Osteoblast (primary cell): ENCODE data around the gene SH2D4B. TPM values are rescaled to one million over a fixed set of nuclear protein-coding genes. Genes with fewer than 3 reads are reported as not detected.

Experiments used
- DNase-seq: peaks from one replicate; pipeline ENCODE4 v3.0.0; 2011; ENCODE audit warnings: low spot score, mixed read lengths; ENCODE audit not compliant: insufficient read length; ENCODE audit errors: missing footprints
- H2AFZ ChIP-seq: 2 replicates; pipeline ENCODE4 v1.6.0; 2011; ENCODE audit warnings: mild to moderate bottlenecking, low read length
- H3K27ac ChIP-seq: 2 replicates; pipeline ENCODE4 v1.5.1; 2011; ENCODE audit warnings: mild to moderate bottlenecking, low read depth, low read length, moderate library complexity
- H3K27me3 ChIP-seq: 2 replicates; pipeline ENCODE4 v1.6.0; 2012; ENCODE audit warnings: mild to moderate bottlenecking, control low read depth, inconsistent platforms, low read length, moderate library complexity; ENCODE audit not compliant: insufficient read depth
- H3K36me3 ChIP-seq: 2 replicates; pipeline ENCODE4 v1.5.1; 2011; ENCODE audit warnings: mild to moderate bottlenecking, low read length, control low read depth, moderate library complexity; ENCODE audit not compliant: insufficient read depth
- H3K4me1 ChIP-seq: 2 replicates; pipeline ENCODE4 v1.5.1; 2011; ENCODE audit warnings: mild to moderate bottlenecking, low read length, control low read depth, moderate library complexity; ENCODE audit not compliant: insufficient read depth
- H3K4me2 ChIP-seq: 2 replicates; pipeline ENCODE4 v1.6.0; 2011; ENCODE audit warnings: mild to moderate bottlenecking, low read length; ENCODE audit not compliant: insufficient read depth
- H3K4me3 ChIP-seq: fragments of 200-600 bp; sonication (generic); 3 replicates; pipeline ENCODE4 v1.5.1; 2012; ENCODE audit warnings: mild to moderate bottlenecking, low read length, inconsistent platforms; ENCODE audit not compliant: insufficient read depth
- H3K79me2 ChIP-seq: 2 replicates; pipeline ENCODE4 v1.6.0; 2012; ENCODE audit warnings: mild to moderate bottlenecking, low read length, control low read depth, inconsistent platforms; ENCODE audit not compliant: insufficient read depth
- H3K9me3 ChIP-seq: 2 replicates; pipeline ENCODE4 v1.5.1; 2011; ENCODE audit warnings: low read depth, low read length, control low read depth
- H4K20me1 ChIP-seq: 2 replicates; pipeline ENCODE4 v1.6.0; 2012; ENCODE audit warnings: mild to moderate bottlenecking, low read length, control low read depth; ENCODE audit not compliant: insufficient read depth
- CTCF ChIP-seq: IDR thresholded peaks from 2 replicates; pipeline ENCODE4 v1.5.1; 2011; ENCODE audit warnings: mild to moderate bottlenecking, low read depth, low read length, moderate library complexity; ENCODE audit errors: extremely low read depth
- total RNA-seq: library from RNA; depleted of rRNA; stranded (reverse); fragments of >200 nt; gene quantifications from 2 replicates; pipeline ENCODE4 v1.2.3, GENCODE V29; 2012

The SH2D4B gene
- total RNA-seq, 1 donor, result under 0.01 TPM

- Histone ChIP-seq H3K4me2 (no peak overlapping the region), H3K4me3 (no peak overlapping the region), H3K9me3 (no peaks in the 10 kb centered on the region), H2AFZ (no peak overlapping the region), H3K27ac (no peak overlapping the region), H3K36me3 (peaks cover 18% of the 10 kb centered on the region), H4K20me1 (no peaks in the 10 kb centered on the region), H3K27me3 (no peaks in the 10 kb centered on the region), H3K4me1 (no peaks in the 10 kb centered on the region), H3K79me2 (no peaks in the 10 kb centered on the region)
- DNase-seq, result peak; percentile 52
- TF ChIP-seq CTCF, result no peak
Observed at GRCh38 chr10:80518143-80518806, 19.4 kb upstream of the SH2D4B start.

- Histone ChIP-seq H4K20me1 (no peaks in the 10 kb centered on the region), H3K36me3 (peaks cover 18% of the 10 kb centered on the region), H3K4me3 (no peak overlapping the region), H3K27me3 (no peaks in the 10 kb centered on the region), H3K79me2 (no peaks in the 10 kb centered on the region), H3K4me1 (no peaks in the 10 kb centered on the region), H2AFZ (no peak overlapping the region), H3K4me2 (no peak overlapping the region), H3K9me3 (no peaks in the 10 kb centered on the region), H3K27ac (no peak overlapping the region)
- TF ChIP-seq CTCF, result no peak
- DNase-seq, result peak; percentile 66
Observed at GRCh38 chr10:80518807-80519360, 18.8 kb upstream of the SH2D4B start.

GRCh38 chr10:80519936-80520650 lies 17.6 kb upstream of the SH2D4B start:
- no peak overlapping the region for H3K4me3 ChIP-seq
- H3K36me3 ChIP-seq, result peaks cover 17% of the 10 kb centered on the region
- TF ChIP-seq CTCF, result no peak
- H3K4me1 ChIP-seq, result no peaks in the 10 kb centered on the region
- H2AFZ ChIP-seq, result no peak overlapping the region
- no peaks in the 10 kb centered on the region for H3K9me3 ChIP-seq
- H3K4me2 ChIP-seq, result no peak overlapping the region
- no peaks in the 10 kb centered on the region for H3K79me2 ChIP-seq
- H3K27me3 ChIP-seq, result no peaks in the 10 kb centered on the region
- H4K20me1 ChIP-seq, result no peaks in the 10 kb centered on the region
- DNase-seq, result peak; percentile 79
- H3K27ac ChIP-seq, result no peak overlapping the region
